Dermis microvascular lymphatic vessel endothelial cell (primary cell): ENCODE data around the gene SNCAIP. TPM values are rescaled to one million over a fixed set of nuclear protein-coding genes. Genes with fewer than 3 reads are reported as not detected.
A peak's percentile ranks its signal among the peaks of the same experiment; 100 is the strongest.
"Not testable (repeated sequence)": the region's sequence is repeated elsewhere in the genome, so short reads cannot be mapped to it uniquely, and the experiment has no call there.

Experiments
- DNase-seq, 2 donors: peaks; one replicate each; pipeline versions ENCODE4 v3.0.0 to v3.0.0-alpha.2; 2010; ENCODE audit warnings: low read depth in 2 of 2
- total RNA-seq: library from RNA; depleted of rRNA; stranded (reverse); fragments of >200 nt; gene quantifications from 2 replicates; pipeline ENCODE4 v1.2.1, GENCODE V29; 2014

Gene SNCAIP
- total RNA-seq, 1 donor from 2014 or later, result 12.8 TPM

GRCh38 chr5:122314036-122314435, 2.0 kb downstream of the SNCAIP start:
- peak in 1 of 2 donors; percentile 21 for DNase-seq

- peak in 1 of 2 donors; percentile 5 for DNase-seq
Observed at GRCh38 chr5:122315521-122315920, 3.5 kb downstream of the SNCAIP start.

- no peak for DNase-seq
Observed at GRCh38 chr5:122316656-122317055, 4.6 kb downstream of the SNCAIP start.

GRCh38 chr5:122319897-122320296, 7.9 kb downstream of the SNCAIP start:
- DNase-seq, result no peak

GRCh38 chr5:122321921-122322320, 9.9 kb downstream of the SNCAIP start:
- DNase-seq, result no peak

- DNase-seq, result no peak
Observed at GRCh38 chr5:122322801-122323548, 10.9 kb downstream of the SNCAIP start.

- no peak for DNase-seq
Observed at GRCh38 chr5:122323738-122324137, 11.7 kb downstream of the SNCAIP start.

GRCh38 chr5:122327110-122327509, 15.1 kb downstream of the SNCAIP start:
- no peak for DNase-seq

GRCh38 chr5:122330881-122331280, 18.8 kb downstream of the SNCAIP start:
- no peak for DNase-seq

GRCh38 chr5:122332599-122333555, 20.8 kb downstream of the SNCAIP start:
- no peak for DNase-seq

GRCh38 chr5:122333564-122333963, 21.5 kb downstream of the SNCAIP start:
- no peak for DNase-seq

GRCh38 chr5:122339591-122339990, 27.6 kb downstream of the SNCAIP start:
- DNase-seq, result no peak

- no peak for DNase-seq
Observed at GRCh38 chr5:122341087-122341486, 29.1 kb downstream of the SNCAIP start.

- DNase-seq, result no peak
Observed at GRCh38 chr5:122342256-122342655, 30.2 kb downstream of the SNCAIP start.

GRCh38 chr5:122346897-122347581, 35.0 kb downstream of the SNCAIP start:
- no peak for DNase-seq

- no peak for DNase-seq
Observed at GRCh38 chr5:122350496-122350895, 38.5 kb downstream of the SNCAIP start.

- no peak for DNase-seq
Observed at GRCh38 chr5:122351416-122352157, 39.5 kb downstream of the SNCAIP start.

- no peak for DNase-seq
Observed at GRCh38 chr5:122352331-122352730, 40.3 kb downstream of the SNCAIP start.

GRCh38 chr5:122353361-122353760, 41.3 kb downstream of the SNCAIP start:
- DNase-seq, result not testable (repeated sequence)

GRCh38 chr5:122354293-122354692, 42.3 kb downstream of the SNCAIP start:
- DNase-seq, result no peak

GRCh38 chr5:122355324-122355723, 43.3 kb downstream of the SNCAIP start:
- no peak for DNase-seq
